Cardiac septum (tissue), 1 donor: ENCODE results near the gene ADAMTSL1. TPM values are rescaled to one million over a fixed set of nuclear protein-coding genes. Genes with fewer than 3 reads are reported as not detected.

Experiments used
- DNase-seq: peaks from one replicate; pipeline ENCODE4 v3.0.0-alpha.2; 2020; ENCODE audit warnings: low spot score
- intact Hi-C: fragments of 100-400 bp; cut with DNase I; formaldehyde crosslinking; loops from one replicate; pipeline ENCODE4 v1.14.0; 2022
- total RNA-seq: library from RNA; stranded (reverse); fragmentation: NEBNext Ultra II Directional; extraction: Animal tissue kit (Norgen Biotek cat#: 25700); gene quantifications from one replicate; pipeline ENCODE4 v1.2.1, GENCODE V29; 2021
- donor health status: DM: no; HTN: no; CAD: no.

The ADAMTSL1 gene
- total RNA-seq, 1 donor from 2014 or later = 2.1 TPM

DNA sequence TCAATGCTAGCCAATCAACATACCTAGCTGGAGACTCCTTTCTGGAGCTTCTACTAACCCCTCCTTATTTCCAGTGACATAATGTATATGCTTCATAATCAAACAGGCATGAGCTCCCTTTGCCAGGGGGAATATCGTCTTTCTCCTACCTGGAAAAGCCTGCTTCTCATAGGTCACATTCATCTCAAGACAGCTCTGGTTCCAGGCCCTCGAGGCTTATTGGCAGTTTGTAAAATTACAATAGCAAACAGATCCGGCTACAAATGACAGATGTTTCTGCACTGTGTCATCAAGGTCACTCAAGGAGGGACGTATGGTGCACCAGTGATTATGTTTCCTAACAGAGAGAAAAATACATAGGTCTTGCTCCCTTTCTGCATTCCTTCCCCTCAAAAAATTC lies 419.1 kb downstream of the ADAMTSL1 start:
- DNase-seq = no peak
- intact Hi-C loops = no loop called here

DNA sequence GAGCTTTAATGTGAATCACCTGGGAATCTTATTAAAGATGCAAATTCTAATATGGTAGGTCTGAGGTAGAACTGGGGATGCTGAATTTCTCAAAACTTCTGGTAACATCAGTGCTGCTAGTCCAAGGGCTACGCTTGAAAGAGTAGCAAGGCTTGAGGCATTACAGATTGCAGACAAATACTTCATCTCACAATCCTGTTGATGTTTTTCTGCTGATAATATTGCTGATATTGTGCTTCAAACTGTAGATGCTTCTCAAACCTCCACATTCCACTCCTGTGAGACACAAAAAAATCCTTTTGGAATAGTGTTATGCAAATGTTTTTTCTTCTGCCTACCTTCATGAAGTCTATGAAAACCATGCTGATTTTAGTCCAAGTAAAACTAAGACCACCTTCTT lies 419.5 kb downstream of the ADAMTSL1 start:
- DNase-seq = no peak
- intact Hi-C loops = no loop called here

DNA sequence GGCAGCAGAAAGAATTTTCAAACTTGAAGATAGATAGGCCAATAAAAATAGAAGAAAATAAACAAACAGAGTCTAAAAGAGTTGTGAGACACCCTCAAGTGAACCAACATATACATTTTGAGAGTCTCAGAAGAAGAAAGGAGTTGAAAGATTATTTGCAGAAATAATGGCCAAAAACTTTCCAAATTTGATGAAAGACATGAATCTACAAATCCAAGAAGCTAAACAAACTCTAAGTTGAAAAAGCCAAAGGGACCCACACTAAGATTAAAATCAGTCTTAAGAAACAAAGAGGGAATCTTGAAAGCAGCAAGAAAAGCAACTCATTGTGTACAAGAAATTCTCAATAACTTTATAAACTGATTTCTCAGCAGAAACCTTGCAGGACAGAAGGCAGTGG lies 422.1 kb downstream of the ADAMTSL1 start:
- DNase-seq = no peak
- intact Hi-C loops = no loop called here

DNA sequence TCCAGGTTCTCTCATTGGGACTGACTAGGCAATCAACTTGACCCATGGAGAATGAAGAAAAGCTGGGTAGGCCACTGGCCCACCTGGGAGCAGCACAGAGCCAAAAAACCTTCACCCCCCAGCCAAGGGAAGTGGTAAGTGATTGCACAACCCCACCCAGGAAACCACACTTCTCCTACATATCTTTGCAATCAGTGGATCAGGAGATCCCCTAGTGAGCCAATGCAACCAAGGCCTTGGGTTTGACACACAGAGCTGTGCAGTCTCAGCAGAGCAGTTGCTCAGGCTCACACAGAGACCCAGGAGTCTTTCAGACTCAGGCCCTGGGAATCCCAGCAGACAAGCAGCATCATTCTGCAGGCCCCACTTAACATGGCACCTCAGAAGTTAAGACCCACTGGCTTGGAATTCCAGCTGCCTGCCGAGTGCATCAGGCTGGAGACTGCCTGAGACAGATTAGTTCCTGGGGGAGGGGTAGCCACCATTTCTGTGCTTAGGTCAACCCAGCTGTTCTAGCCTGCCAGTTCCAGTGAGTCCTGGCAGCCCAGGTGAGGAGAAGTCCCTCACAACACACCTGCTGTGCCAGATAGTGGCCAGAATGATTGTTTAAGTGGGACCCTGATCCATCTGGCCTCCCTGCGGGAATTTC lies 422.7 kb downstream of the ADAMTSL1 start:
- intact Hi-C loops = no loop called here
- DNase-seq = no peak

DNA sequence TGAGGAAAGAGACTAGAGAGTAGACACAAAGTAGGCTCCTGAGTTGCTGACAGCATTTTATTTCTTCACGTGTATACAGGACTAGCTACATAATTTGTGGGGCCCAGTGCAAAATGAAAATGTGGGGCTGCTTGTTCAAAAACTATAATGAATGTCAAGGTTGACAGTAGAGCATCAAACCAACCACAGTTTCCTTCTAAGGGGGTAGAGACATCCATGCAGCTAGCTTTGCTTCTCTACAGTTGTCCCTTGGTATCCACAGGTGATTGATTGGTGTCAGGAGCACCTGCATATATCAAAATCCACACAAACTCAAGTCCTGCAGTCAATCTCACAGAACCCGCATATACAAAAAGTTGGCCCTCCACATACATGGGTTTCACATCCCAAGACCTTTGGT lies 429.5 kb downstream of the ADAMTSL1 start:
- DNase-seq = no peak
- intact Hi-C loops = no loop called here

DNA sequence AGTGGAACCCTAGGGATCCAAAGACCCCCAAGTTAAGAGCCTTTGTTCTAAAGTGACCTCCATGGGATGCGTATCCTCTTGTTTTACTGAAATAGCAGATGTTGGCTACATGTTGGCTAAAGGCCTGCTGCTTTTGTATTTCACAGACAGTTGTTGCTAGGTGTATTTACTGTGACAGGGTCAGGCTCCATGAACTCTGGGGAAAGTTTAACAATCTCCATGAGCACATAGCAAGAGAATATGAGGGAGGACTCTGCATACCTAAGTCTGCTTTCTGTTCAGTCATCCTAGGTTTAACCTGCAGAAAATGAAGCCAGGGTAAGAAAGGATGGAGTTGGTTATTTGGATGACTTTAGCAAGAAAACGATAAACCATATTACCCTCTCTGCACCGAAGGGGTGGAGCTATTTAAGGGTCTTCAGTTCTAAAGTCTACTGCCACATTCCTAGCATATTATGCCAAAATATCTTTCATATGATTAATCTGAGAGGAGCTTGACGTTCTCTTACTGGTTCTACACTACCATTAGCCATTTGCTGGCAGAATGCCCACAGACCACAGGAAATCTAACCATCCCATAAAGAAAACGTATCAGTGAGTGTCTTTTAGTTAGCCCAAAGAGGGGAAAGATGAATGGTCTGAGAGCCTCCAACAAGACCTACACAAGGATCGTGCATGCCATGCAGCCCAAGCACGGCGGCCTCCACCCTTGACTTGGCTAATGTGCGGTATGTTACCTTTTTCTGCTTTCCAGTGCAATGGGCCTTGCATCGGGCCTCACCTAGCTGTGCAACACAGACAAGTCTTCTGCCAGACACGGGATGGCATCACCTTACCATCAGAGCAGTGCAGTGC lies 431.3 kb downstream of the ADAMTSL1 start:
- DNase-seq = no peak
- intact Hi-C loops = no loop called here

DNA sequence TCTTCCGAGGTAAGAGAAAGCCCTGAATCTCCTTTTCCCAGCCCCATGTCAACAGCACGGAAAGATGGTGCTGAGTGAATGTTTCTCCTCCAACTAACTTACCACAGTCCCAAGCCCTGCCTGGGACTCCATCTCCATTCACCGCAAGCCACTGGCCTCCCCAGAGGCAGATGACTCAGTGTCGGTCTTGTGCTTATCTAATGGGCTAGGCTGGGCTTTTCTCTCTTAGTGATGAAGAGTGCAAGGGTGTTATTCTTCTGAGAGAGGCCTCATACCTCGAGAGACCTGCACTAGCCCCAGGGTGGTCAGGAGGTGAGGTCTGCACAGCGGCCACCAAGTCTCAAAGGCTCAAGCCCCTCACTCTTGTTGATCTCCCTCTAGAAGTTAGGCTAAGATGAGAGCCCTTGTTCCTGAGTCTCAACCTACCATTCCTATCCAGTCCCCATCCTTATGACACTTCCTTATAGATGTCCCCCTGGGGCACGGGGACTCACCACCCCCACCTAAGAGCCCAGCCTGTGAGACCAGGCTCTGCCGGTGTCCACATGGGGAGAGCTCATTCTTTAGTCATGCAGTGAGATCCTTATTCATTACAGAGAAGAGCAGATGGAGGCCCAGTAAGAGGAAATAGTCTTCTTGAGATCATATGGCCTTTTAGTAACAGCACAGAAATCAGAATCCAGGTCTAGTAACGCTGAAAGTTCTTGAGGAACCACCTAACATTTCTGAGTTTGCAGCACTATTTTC lies 432.1 kb downstream of the ADAMTSL1 start:
- no peak for DNase-seq
- intact Hi-C loops = no loop called here

DNA sequence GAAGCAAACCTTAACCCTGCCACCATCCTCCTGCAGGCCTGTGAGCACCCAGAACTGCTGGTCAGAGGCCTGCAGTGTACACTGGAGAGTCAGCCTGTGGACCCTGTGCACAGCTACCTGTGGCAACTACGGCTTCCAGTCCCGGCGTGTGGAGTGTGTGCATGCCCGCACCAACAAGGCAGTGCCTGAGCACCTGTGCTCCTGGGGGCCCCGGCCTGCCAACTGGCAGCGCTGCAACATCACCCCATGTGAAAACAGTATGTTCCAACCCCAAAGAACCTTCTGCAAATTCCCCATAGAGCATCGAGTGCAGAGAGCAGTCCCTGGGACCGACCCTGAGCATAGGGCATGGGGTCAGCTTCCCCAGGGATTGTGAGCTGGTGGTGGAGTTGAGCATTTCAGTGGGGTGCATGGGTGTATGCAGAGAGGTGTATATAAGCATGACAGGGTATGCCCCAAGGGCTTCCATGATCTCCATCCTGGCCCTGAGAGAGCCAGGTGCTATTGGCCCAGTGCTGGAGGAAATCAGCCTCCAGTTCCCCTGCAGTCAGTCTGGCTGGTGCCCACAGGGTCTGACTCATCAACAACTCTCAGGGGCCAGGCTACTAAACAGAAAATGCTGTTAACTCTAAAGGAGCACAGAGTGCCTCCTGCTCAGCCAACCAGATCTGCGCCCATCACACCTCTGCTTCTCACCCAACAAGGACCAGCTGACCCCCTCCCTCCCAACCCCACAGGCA lies 432.9 kb downstream of the ADAMTSL1 start:
- intact Hi-C loops = no loop called here

DNA sequence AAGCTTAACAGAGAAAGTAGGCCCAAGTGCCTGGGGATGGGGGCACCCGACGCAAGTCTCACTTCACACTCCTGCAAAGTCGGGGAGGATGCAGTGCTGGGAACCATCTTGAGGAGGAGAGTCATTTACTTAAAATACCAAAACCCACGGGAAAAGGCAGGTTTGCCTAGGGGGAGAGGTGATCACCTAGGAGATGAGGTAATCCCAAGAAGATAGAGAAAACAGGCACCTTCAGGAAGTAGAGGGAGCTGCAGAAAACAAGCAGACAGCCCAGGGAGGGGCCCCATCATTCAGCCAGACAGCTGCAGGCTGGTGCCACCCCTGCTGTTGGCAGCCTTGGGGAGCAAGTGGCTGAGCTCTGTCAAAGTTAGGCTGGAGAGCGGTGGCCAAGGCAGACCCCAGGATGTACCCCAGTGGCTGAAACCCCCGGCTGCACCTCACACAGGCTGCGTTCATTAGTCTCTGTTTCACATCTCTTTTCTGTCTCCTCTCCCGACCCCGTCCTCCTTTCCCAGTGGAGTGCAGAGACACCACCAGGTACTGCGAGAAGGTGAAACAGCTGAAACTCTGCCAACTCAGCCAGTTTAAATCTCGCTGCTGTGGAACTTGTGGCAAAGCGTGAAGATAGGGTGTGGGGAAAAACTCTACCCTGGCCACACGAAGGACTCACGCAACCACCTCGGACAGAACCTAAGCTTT lies 434.1 kb downstream of the ADAMTSL1 start:
- DNase-seq = no peak
- intact Hi-C loops = no loop called here

More for the DNA sequence above, 432.9 kb downstream of the ADAMTSL1 start:
- no peak for DNase-seq

DNA sequence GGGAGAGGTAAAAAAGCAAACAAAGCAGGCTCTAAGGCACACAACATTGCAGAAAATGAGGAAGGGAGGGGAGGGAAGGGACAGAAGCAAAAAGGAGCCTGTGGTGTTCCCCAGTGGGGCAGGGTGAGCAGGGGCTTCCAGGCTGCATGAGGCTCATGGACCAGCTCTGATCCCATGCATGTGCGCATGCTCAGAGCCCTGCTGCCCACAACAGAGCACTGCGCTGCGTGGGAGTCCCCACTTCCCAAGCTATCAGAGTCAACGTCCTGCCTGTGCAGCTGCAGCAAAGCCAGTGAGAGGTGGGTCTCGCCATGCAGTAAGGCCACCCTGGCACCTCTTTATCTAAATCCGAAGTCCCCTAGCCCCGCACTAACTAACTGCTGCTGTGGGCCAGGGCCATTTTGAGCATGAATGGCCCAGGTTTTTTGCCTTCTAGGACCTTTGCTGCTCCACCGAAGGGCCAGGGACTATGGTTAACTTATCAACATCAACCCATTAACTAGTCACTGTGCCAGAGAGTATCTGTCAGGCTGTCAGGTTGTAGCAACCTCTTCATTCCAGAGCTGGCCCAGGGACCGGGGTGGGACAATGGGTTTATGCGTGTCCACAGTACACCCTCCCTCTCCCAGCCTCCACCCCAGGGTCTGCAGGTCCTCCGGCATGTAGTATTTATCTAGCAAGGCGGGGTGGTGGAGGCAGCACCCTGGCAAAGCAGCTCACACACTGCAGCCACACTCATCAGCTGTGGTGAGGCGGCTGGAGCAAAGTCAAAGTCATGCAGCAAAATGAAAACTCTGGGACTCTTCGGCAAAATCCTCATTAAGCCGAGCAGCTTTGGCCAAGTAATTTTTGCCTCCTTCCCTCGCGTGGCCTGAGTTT lies 435.4 kb downstream of the ADAMTSL1 start:
- intact Hi-C loops = no loop called here
- no peak for DNase-seq

DNA sequence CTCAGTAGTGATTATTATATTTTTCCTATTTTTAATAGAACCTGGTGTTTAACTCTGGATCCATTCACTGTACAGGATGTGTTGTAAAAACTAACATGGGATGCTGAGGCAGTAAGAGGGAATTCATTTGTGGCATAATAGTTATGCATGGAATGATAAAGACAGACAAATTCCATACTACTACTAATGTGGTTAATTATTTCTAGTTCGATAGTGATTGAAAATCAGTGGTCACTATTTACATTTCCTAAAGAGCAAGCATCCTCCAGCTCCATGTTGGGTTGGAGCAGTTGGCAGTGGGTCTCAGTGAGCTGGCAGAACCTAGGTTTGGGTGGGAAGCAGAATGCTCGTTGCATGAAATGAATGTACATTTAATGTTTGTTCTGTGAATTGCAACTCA lies 436.5 kb downstream of the ADAMTSL1 start:
- DNase-seq = no peak
- intact Hi-C loops = no loop called here

DNA sequence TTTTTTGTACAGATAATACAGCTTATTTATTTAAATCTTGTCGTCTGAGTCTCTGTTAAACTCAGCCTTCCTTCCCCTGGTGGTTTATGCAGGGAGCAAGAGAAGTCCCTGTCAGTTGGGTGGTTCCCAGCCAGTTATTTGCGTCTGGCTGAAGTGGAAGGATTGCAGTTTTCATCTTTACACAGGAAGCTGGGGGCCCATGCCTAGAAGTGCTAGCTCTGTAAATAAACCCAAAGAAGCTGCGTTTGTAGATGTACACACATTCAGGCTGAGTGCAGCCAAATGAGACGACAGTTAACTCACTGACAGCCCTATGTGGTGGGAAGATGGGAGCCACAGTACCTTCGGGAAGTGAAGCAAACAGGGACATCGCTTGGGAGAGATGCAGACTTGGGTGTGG lies 437.0 kb downstream of the ADAMTSL1 start:
- DNase-seq = no peak
- intact Hi-C loops = no loop called here

DNA sequence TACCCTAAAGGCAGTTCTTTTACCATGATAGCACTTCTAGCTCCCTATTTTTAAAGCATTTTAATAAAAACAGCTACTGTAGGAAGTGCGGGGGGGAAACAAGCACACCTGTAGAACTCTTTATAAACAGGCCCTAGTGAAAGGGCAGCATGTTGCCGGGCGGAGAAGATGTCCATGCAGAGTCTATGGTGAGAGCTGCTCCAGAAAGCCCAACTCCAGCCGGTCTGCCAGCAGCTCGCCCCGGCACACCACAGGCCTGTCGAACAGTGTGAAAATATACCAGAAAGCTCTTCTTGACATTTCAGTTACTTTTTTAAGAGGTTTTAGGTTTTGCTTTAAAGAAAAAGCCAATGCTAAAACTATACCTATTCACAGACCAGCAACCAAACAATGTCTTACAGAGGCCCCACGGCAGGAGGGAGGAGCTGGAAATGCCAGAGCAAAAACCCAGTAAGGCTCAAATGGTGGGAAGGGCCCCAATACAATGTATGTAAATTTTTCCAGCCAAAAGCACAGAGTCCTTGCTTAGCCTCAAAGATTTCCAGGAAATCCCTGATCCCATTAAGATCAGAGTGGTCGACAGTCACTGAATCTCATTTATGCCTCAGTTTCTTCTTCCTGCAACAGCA lies 437.9 kb downstream of the ADAMTSL1 start:
- DNase-seq = no peak
- intact Hi-C loops = no loop called here

DNA sequence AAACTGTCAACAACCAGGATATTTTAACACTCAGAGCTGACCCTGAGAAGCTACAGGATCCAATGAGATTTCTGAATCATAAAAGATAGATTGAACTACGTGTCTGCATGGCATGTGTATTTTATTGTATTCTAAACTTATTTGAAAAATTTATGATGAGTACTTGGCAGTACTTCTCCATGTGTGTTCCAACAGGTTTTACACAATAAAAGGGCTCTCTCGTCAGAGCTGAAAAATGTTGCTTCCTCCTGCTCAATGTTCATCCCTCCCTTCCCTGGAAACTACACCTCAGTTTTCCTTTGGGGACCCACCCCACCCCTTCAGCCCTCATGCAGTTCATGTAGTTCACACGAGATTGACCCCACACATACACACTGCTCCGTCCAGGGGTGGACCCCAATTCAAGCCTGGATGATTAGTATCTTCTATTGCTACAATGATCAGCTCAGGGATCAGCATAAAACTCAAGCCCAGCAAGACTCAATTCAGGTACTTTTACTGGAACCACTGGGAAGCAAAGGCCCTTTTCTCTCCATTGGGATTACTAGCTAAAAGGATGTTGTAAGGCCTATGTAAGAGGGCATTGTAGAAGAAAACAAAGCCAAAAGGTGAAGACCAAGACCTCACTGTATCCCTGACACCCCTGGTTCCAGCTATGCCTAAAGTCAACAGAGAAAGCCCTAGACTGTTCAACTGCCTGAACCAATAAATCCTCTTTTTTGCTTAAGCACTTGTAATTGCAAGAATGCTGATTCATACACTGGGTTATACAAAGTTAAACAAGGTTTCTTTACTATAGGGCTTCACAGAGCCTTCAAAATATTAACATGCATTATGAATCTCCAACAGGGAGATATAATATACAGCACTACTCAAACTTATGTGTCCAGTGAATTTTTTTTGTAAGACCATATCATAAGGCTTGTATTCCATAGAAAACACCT lies 446.5 kb downstream of the ADAMTSL1 start:
- intact Hi-C loops = no loop called here
- DNase-seq = no peak

DNA sequence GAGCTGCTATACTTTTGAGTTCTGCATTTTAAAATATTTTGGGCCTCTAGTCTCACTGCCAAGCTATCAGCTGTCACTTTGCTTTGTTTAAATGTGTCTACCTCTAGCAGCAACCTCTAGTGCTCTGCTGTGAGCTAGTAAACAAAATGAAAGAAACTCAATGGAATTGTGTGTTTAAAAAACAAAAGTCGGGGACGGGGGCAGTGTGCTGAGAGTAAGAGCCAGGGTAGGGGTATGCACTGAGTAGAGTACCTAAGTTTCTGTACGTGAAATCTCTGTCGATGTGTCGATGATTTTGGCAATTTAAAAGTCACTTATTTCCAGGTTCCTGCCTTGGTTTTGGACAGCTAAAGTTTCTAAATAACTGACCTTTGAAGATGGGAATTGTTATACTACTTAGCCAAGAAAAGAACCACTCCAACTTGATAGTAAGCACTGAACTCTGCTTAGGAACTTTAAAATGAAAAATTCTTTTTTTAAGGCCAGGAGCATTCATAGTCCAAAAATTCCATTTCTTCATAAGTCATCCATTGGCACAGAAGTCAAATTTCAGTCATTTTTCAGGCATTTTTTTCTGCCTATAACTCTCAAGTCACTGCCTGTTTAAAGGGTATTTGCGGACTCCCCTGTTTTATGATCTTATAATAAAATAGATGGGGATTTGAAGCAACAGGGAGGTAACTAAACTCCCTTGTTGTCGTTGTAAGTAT lies 447.6 kb downstream of the ADAMTSL1 start:
- no peak for DNase-seq
- intact Hi-C loops = no loop called here

DNA sequence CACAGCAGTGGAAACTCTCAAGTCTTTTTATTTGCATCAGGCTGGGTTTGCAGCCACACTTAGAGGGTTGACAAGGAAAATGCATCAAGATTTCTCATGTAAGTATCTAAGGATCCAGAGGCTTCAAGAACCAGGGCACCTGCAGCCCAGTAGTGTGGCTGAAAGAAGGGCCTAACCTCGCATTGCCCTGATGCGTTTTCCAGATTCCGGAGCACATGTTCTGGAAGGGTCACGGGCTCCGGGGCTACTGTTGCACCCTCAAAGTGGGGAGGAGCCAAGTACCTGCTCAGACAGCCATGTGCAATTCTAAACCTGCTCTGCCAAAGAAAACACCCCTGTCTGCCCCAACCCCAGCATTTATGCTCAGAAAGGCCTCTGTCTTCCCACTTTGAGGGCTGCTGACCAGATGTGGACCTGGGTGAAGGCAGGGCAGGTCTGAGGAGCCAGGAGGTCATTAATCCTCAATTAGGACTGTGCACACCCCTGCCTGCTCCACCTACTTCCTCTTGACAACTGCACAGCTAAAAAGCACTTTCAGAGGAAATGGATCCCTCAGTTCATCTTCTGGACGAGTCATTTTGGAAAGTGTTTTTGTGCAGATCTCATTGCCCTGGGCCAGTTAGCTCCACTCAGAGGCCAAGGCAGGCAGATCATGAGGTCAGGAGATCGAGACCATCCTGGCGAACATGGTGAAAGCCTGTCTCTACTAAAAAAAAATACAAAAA lies 448.4 kb downstream of the ADAMTSL1 start:
- intact Hi-C loops = no loop called here
- DNase-seq = no peak
